Esophagus squamous epithelium (tissue), 5 donors: ENCODE data around the gene GSPT1. TPM values are rescaled to one million over a fixed set of nuclear protein-coding genes. Genes with fewer than 3 reads are reported as not detected.

Source experiments
- DNase-seq: peaks from one replicate; lab custom pipeline; 2025; lab: John Stamatoyannopoulos, UW
- H3K27ac ChIP-seq, 4 donors: fragments of 200-600 bp; sonication (generic); one replicate each; pipeline ENCODE4 v1.5.1; 2016 to 2019; ENCODE audit warnings: mild to moderate bottlenecking in 1 of 4
- H3K27me3 ChIP-seq, 4 donors: fragments of 200-600 bp; sonication (generic); 1 replicate in 3 of 4; 2 replicates in 1 of 4; pipeline versions ENCODE4 v1.5.1 to v1.6.0; 2017 to 2021; ENCODE audit warnings: antibody characterized with exemption in 1 of 4
- H3K36me3 ChIP-seq, 3 donors: fragments of 200-600 bp; sonication (generic); one replicate each; pipeline ENCODE4 v1.5.1; 2016 to 2019
- H3K4me1 ChIP-seq, 3 donors: fragments of 200-600 bp; sonication (generic); one replicate each; pipeline ENCODE4 v1.5.1; 2017 to 2019
- H3K4me3 ChIP-seq, 4 donors: fragments of 200-600 bp; sonication (generic); 1 replicate in 3 of 4; 2 replicates in 1 of 4; pipeline ENCODE4 v1.5.1; 2016 to 2019; ENCODE audit warnings: mild to moderate bottlenecking in 2 of 4, moderate library complexity in 1 of 4
- H3K9me3 ChIP-seq, 3 donors: fragments of 200-600 bp; sonication (generic); one replicate each; pipeline ENCODE4 v1.5.1; 2016 to 2019
- POLR2A ChIP-seq, 4 donors: fragments of 450-650 bp; IDR thresholded peaks; one replicate each; pipeline ENCODE4 v1.6.1; 2017; ENCODE audit warnings: antibody characterized with exemption in 4 of 4, mild to moderate bottlenecking in 4 of 4, moderate library complexity in 3 of 4
- WGBS, 2 donors: methylation state at CpG; one replicate each; pipeline ENCODE4 v1.1.5; 2018; 5-methylcytosine and 5-hydroxymethylcytosine counted together
- intact Hi-C: fragments of 100-400 bp; cut with DNase I; formaldehyde crosslinking; loops from one replicate; pipeline ENCODE4 v1.15.0; 2022
- total RNA-seq, 4 donors: library from RNA; depleted of rRNA; stranded (reverse); fragments of >200 nt; gene quantifications; one replicate each; pipeline ENCODE4 v1.1.0, GENCODE V29; 2016
- TF ChIP-seq, protein P1 (sequence below), 6 experiments: fragments of 450-650 bp in 4 of 6; fragments of 200-600 bp in 2 of 6; sonication (generic) in 2 of 6; IDR thresholded peaks; one replicate each; pipeline ENCODE4 v1.5.1; 2016 to 2019; ENCODE audit warnings: antibody characterized with exemption in 6 of 6, mild to moderate bottlenecking in 4 of 6, moderate library complexity in 4 of 6
- donor health status: DM: yes; HTN: yes; CAD: no.

The GSPT1 gene
- total RNA-seq, 4 donors from 2014 or later: 55.5 to 99.0 (median 78.2) TPM

GRCh38 chr16:11871193-11871592 is 44.6 kb downstream of the GSPT1 start:
- H3K4me1 ChIP-seq: peaks cover 0 to 34% (median 9%) of the 10 kb centered on the region in 3 donors
- H3K9me3 ChIP-seq: no peaks in the 10 kb centered on the region
- no peaks in the 10 kb centered on the region for H3K27me3 ChIP-seq
- DNase-seq: no peak
- H3K27ac ChIP-seq: no peak overlapping the region
- 48 to 52% methylated on average over 5 to 7 of the region's 7 CpGs for WGBS, 2 donors
- no peak for TF ChIP-seq POLR2A (IDR thresholded peaks at IDR 0.05)
- TF ChIP-seq, protein P1, sequence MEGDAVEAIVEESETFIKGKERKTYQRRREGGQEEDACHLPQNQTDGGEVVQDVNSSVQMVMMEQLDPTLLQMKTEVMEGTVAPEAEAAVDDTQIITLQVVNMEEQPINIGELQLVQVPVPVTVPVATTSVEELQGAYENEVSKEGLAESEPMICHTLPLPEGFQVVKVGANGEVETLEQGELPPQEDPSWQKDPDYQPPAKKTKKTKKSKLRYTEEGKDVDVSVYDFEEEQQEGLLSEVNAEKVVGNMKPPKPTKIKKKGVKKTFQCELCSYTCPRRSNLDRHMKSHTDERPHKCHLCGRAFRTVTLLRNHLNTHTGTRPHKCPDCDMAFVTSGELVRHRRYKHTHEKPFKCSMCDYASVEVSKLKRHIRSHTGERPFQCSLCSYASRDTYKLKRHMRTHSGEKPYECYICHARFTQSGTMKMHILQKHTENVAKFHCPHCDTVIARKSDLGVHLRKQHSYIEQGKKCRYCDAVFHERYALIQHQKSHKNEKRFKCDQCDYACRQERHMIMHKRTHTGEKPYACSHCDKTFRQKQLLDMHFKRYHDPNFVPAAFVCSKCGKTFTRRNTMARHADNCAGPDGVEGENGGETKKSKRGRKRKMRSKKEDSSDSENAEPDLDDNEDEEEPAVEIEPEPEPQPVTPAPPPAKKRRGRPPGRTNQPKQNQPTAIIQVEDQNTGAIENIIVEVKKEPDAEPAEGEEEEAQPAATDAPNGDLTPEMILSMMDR (IDR thresholded peaks at IDR 0.05): no peak
- intact Hi-C loops: no loop called here
- no peak overlapping the region for H3K4me3 ChIP-seq
- peaks cover 0 to 79% (median 3%) of the 10 kb centered on the region in 3 donors for H3K36me3 ChIP-seq

DNA sequence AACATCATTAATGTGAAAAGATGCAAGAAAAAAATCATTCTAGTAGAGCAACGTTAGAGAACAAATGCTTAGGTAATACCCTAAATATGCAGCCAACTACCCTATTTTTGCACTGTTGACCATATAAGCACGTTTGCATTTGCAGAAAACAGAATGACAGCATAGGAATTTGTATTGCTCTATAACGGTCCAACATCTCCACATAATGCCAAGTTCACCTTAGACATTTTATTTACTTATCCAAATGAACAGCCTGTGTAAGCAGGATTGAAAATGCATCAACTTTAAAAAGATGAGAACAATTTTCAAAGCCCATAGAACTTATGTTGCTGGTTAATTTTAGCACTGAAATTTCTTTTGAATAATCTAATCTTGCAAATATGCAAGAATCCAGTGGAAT is 45.4 kb downstream of the GSPT1 start:
- no peak for DNase-seq
- H3K27me3 ChIP-seq: no peaks in the 10 kb centered on the region
- TF ChIP-seq, protein P1 (IDR thresholded peaks at IDR 0.05): no peak
- TF ChIP-seq POLR2A (IDR thresholded peaks at IDR 0.05): no peak
- no peaks in the 10 kb centered on the region for H3K9me3 ChIP-seq
- H3K36me3 ChIP-seq: peaks cover 0 to 71% (median 3%) of the 10 kb centered on the region in 3 donors
- H3K4me1 ChIP-seq: peaks cover 0 to 38% (median 9%) of the 10 kb centered on the region in 3 donors
- intact Hi-C loops: no loop called here
- no peak overlapping the region for H3K4me3 ChIP-seq
- H3K27ac ChIP-seq: no peak overlapping the region
- 36 to 37% methylated on average over 3 of the region's 3 CpGs for WGBS, 2 donors

DNA sequence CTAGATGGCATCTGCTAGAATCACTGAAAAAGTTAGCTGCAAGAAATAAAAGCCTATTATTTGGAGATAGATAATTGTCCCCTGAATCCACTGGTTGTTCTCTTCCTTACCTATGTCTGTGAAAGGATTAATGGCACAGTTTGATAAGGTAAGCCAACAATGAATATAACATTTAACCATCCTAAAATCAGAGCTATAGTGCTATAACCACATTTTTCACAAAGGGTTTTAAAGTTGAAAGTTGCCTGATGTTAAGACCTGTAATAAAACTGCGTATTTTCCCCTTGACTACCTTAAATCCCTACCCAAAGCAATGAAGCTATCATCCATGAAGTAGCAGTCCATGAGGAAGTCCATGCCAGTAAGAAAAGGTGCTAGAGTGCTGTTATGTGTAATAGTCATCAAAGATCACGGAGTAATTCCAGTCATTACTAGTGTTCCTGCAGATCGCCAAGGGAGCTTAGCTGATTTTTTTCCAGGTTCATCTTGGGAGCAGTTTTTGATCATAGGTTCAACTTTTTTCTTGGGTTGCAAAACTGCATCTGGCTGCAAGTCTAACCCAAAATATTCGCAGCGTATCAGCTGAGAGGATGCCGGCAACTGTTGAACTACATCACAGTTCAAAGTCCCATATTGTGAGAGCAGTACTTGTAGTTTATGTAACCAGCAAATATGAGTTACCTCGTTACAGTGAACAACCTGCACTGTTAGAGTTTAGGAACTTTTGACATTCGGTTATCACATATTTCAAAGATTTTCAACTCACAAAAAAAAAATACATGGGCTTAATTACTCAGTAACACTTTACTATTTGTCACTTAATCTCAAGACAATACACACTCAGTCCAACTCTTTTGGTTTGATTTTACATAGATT is 46.2 kb downstream of the GSPT1 start:
- Histone ChIP-seq H3K27me3 (no peaks in the 10 kb centered on the region), H3K9me3 (no peaks in the 10 kb centered on the region), H3K36me3 (peaks cover 0 to 63% (median 1%) of the 10 kb centered on the region in 3 donors), H3K4me1 (peaks cover 0 to 43% (median 9%) of the 10 kb centered on the region in 3 donors), H3K4me3 (no peak overlapping the region), H3K27ac (no peak overlapping the region)
- intact Hi-C loops: no loop called here
- no peak for DNase-seq
- WGBS, 2 donors: 87 to 92% methylated on average over 8 of the region's 8 CpGs
- TF ChIP-seq POLR2A (IDR thresholded peaks at IDR 0.05): no peak
- TF ChIP-seq, protein P1 (IDR thresholded peaks at IDR 0.05): no peak

DNA sequence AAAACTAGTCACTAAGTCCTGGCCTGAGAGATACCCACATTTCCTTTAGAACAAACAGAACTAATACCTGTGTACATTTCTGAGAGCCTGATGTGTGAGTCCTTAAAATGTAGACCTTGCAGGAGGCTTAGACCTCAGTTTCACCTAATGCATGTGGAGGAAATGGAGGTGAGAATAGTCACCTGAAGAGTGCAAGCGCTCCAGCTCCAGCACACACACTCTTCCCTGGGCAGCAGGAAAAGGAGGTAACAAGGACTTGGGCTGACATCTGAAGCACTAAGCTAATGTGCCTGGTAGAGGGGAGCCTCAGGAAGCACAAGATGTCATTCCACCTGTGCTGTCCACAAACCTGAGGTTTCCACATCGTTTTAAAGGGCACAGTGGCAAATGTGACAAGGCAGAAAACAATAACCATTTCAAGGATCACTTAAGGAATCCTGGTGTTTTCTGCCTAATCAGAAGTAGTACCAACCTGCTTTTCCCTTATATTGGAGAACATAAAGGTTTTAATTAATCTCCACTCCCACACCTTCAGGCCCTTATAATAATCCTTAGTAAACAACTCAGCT is 47.3 kb downstream of the GSPT1 start:
- no peaks in the 10 kb centered on the region for H3K9me3 ChIP-seq
- no peak for DNase-seq
- H3K4me1 ChIP-seq: peaks cover 0 to 48% (median 9%) of the 10 kb centered on the region in 3 donors
- no peak overlapping the region for H3K4me3 ChIP-seq
- no peaks in the 10 kb centered on the region for H3K27me3 ChIP-seq
- H3K27ac ChIP-seq: peak overlapping the region in 1 of 4 donors; percentile 7
- peaks cover 0 to 52% (median 0%) of the 10 kb centered on the region in 3 donors for H3K36me3 ChIP-seq
- 72 to 80% methylated on average over 2 of the region's 2 CpGs for WGBS, 2 donors
- TF ChIP-seq, protein P1 (IDR thresholded peaks at IDR 0.05): no peak
- TF ChIP-seq POLR2A (IDR thresholded peaks at IDR 0.05): no peak
- intact Hi-C loops: no loop called here

GRCh38 chr16:11862489-11862888 is 53.3 kb downstream of the GSPT1 start:
- intact Hi-C loops: no loop called here
- TF ChIP-seq POLR2A (IDR thresholded peaks at IDR 0.05): no peak
- TF ChIP-seq, protein P1 (IDR thresholded peaks at IDR 0.05): no peak
- no peak overlapping the region for H3K4me3 ChIP-seq
- H3K36me3 ChIP-seq: no peaks in the 10 kb centered on the region
- no peaks in the 10 kb centered on the region for H3K27me3 ChIP-seq
- no peak for DNase-seq
- H3K27ac ChIP-seq: no peak overlapping the region
- WGBS, 2 donors: 84 to 93% methylated on average over 2 of the region's 2 CpGs
- H3K4me1 ChIP-seq: peaks cover 0 to 22% (median 2%) of the 10 kb centered on the region in 3 donors
- H3K9me3 ChIP-seq: no peaks in the 10 kb centered on the region
